HCT116 (cell line): ENCODE measurements around the gene ZNF33A. TPM values are rescaled to one million over a fixed set of nuclear protein-coding genes. Genes with fewer than 3 reads are reported as not detected.

Experiments
- ATAC-seq: fragments of 200-7000 bp; cut with Tn5 transposase; 2 replicates; pipeline ENCODE4 v1.9.1; 2020; ENCODE audit warnings: mild to moderate bottlenecking, moderate library complexity
- BruUV-seq: library from RNA; stranded (reverse); fragments of 400-500 nt; replicated peaks from 2 replicates; lab custom pipeline; 2021; lab: Mats Ljungman, UMichigan
- CTCF ChIA-PET: fragments of 300-600 bp; sonication (Branson Sonifier 250); formaldehyde crosslinking; loops from one replicate; lab custom pipeline; 2021; ENCODE audit warnings: antibody characterized with exemption; lab: Charles Lee
- POLR2A ChIA-PET: fragments of 300-600, 350-600 bp; sonication (Branson Sonifier 250); formaldehyde crosslinking; loops from one replicate; lab custom pipeline; 2021; ENCODE audit warnings: antibody characterized with exemption; lab: Charles Lee
- RAD21 ChIA-PET, 2 experiments: fragments of 300-600 bp; sonication (Branson Sonifier 250); formaldehyde crosslinking; loops; one replicate each; lab custom pipeline; 2023; ENCODE audit warnings: low total read pairs in 2 of 2; ENCODE audit not compliant: uncharacterized antibody in 2 of 2, unreplicated experiment in 2 of 2, low non-redundant PET in 1 of 2; lab: Charles Lee
- DNase-seq: peaks from one replicate; pipeline ENCODE4 v3.0.0-alpha.2; 2010; ENCODE audit warnings: low read depth, low spot score
- H2AFZ ChIP-seq: fragments of 200-600 bp; shearing (Covaris generic), sonication (generic); 2 replicates; pipeline ENCODE4 v1.6.1; 2017; ENCODE audit warnings: low read depth, mixed run types, mixed read lengths, antibody characterized with exemption, low read length; ENCODE audit not compliant: poor library complexity, severe bottlenecking
- H3K27ac ChIP-seq: 2 replicates; pipeline ENCODE4 v1.5.1; 2012; ENCODE audit warnings: low read depth, low read length
- H3K27me3 ChIP-seq: fragments of 200-600 bp; sonication (generic); 2 replicates; pipeline ENCODE4 v1.6.1; 2016; ENCODE audit warnings: mixed run types, low read length, mixed read lengths; ENCODE audit not compliant: insufficient read depth
- H3K36me3 ChIP-seq, 2 experiments: fragments of 200-500 bp in 1 of 2; fragments of 200-600 bp in 1 of 2; sonication (Bioruptor generic) in 1 of 2; sonication (generic) in 1 of 2; 2 replicates each; pipeline versions ENCODE4 v1.5.1 to v1.6.1; 2014 to 2016; ENCODE audit warnings: low read length in 2 of 2, inconsistent platforms in 1 of 2, mixed read lengths in 1 of 2, mixed run types in 1 of 2; ENCODE audit not compliant: insufficient read depth in 2 of 2, control insufficient read depth in 1 of 2
- H3K4me1 ChIP-seq, 2 experiments: fragments of 200-600 bp in 1 of 2; sonication (generic) in 1 of 2; 2 replicates each; pipeline versions ENCODE4 v1.5.1 to v1.6.1; 2012 to 2017; ENCODE audit warnings: low read length in 2 of 2, inconsistent platforms in 1 of 2, mild to moderate bottlenecking in 1 of 2, mixed read lengths in 1 of 2, mixed run types in 1 of 2, moderate library complexity in 1 of 2; ENCODE audit not compliant: insufficient read depth in 2 of 2, control insufficient read depth in 1 of 2
- H3K4me2 ChIP-seq: fragments of 200-600 bp; sonication (generic); 2 replicates; pipeline ENCODE4 v1.6.1; 2017; ENCODE audit warnings: mixed run types, low read length, mixed read lengths
- H3K4me3 ChIP-seq, 2 experiments: fragments of 200-600 bp in 1 of 2; sonication (generic) in 1 of 2; replicated peaks in 1 of 2; 2 replicates each; pipeline ENCODE4 v1.5.1; 2011 to 2016; ENCODE audit warnings: low read length in 2 of 2, control low read depth in 1 of 2, low read depth in 1 of 2, mild to moderate bottlenecking in 1 of 2, mixed read lengths in 1 of 2, mixed run types in 1 of 2
- H3K79me2 ChIP-seq: fragments of 200-600 bp; sonication (generic); 2 replicates; pipeline ENCODE4 v1.6.1; 2017; ENCODE audit warnings: mild to moderate bottlenecking, mixed run types, low read length, moderate library complexity, mixed read lengths; ENCODE audit not compliant: insufficient read depth
- H3K9ac ChIP-seq: fragments of 200-600 bp; sonication (generic); 2 replicates; pipeline ENCODE4 v1.6.1; 2016; ENCODE audit warnings: low read length, mixed read lengths
- H3K9me2 ChIP-seq: fragments of 200-600 bp; sonication (generic), shearing (Covaris generic); 2 replicates; pipeline ENCODE4 v1.6.1; 2017; ENCODE audit warnings: mixed run types, mild to moderate bottlenecking, moderate library complexity; ENCODE audit not compliant: insufficient read depth
- H3K9me3 ChIP-seq, 2 experiments: fragments of 200-500 bp in 1 of 2; fragments of 200-600 bp in 1 of 2; sonication (Bioruptor generic) in 1 of 2; sonication (generic) in 1 of 2; 2 replicates each; pipeline ENCODE4 v1.6.1; 2014 to 2017; ENCODE audit warnings: low read length in 2 of 2, mixed read lengths in 2 of 2, inconsistent platforms in 1 of 2, low read depth in 1 of 2, mild to moderate bottlenecking in 1 of 2, mixed run types in 1 of 2, moderate library complexity in 1 of 2; ENCODE audit not compliant: control insufficient read depth in 1 of 2, insufficient read depth in 1 of 2
- H4K20me1 ChIP-seq: fragments of 200-600 bp; sonication (generic), shearing (Covaris generic); 2 replicates; pipeline ENCODE4 v1.6.1; 2017; ENCODE audit warnings: mixed run types, mild to moderate bottlenecking, moderate library complexity; ENCODE audit not compliant: insufficient read depth
- CTCF ChIP-seq, 3 experiments: fragments of 200-600 bp in 1 of 3; sonication (generic) in 1 of 3; IDR thresholded peaks in 2 of 3; conservative IDR thresholded peaks in 1 of 3; 2 replicates each; pipeline ENCODE4 v1.5.1; 2012 to 2017; ENCODE audit warnings: low read depth in 2 of 3, low read length in 2 of 3, antibody characterized with exemption in 1 of 3, borderline replicate concordance in 1 of 3, control low read depth in 1 of 3, mild to moderate bottlenecking in 1 of 3, mixed read lengths in 1 of 3, mixed run types in 1 of 3, moderate library complexity in 1 of 3; ENCODE audit not compliant: insufficient read depth in 1 of 3
- EGR1 ChIP-seq: IDR thresholded peaks from 2 replicates; pipeline ENCODE4 v1.6.1; 2012; ENCODE audit warnings: low read depth
- EZH2 ChIP-seq: fragments of 200-600 bp; sonication (generic); IDR thresholded peaks from 2 replicates; pipeline ENCODE4 v1.6.1; 2017; ENCODE audit warnings: antibody characterized with exemption, mixed run types
- JUND ChIP-seq: IDR thresholded peaks from 2 replicates; pipeline ENCODE4 v1.6.1; 2012
- RAD21 ChIP-seq: IDR thresholded peaks from 2 replicates; pipeline ENCODE4 v1.6.1; 2012; ENCODE audit warnings: low read depth, mild to moderate bottlenecking
- SIN3A ChIP-seq: IDR thresholded peaks from 2 replicates; pipeline ENCODE4 v1.6.1; 2012; ENCODE audit warnings: low read depth
- TCF7L2 ChIP-seq: IDR thresholded peaks from 2 replicates; pipeline ENCODE4 v1.7.0; 2011; ENCODE audit warnings: borderline replicate concordance, inconsistent platforms; ENCODE audit not compliant: insufficient read depth, insufficient read length; ENCODE audit errors: extremely low read depth
- YY1 ChIP-seq: IDR thresholded peaks from 2 replicates; pipeline ENCODE4 v1.6.1; 2011; ENCODE audit warnings: low read length, low read depth, moderate library complexity, mild to moderate bottlenecking; ENCODE audit not compliant: insufficient replicate concordance; ENCODE audit errors: extremely low read depth
- ZFX ChIP-seq: fragments of 450-650 bp; IDR thresholded peaks from 2 replicates; pipeline ENCODE4 v1.6.1; 2017
- intact Hi-C: fragments of 100-400 bp; cut with micrococcal nuclease; formaldehyde crosslinking; loops from 2 replicates; pipeline ENCODE4 v1.10.0; 2022
- total RNA-seq: library from RNA; stranded (reverse); gene quantifications from one replicate; pipeline ENCODE4 v1.2.1, GENCODE V29; 2021; ENCODE audit not compliant: unreplicated experiment
- TF ChIP-seq, protein P1 (sequence below): IDR thresholded peaks from 2 replicates; pipeline ENCODE4 v1.6.1; 2012; ENCODE audit warnings: low read depth

Gene ZNF33A
- total RNA-seq, 1 experiment from 2014 or later, result 21.2 TPM

- DNase-seq (no peak), ATAC-seq (no peak)
- H3K36me3 ChIP-seq, result peaks cover 2 to 71% of the 10 kb centered on the region in 2 experiments; a peak in 3 of 4 replicates
- CTCF ChIA-PET, result no interaction called here
- no peak overlapping the region for H3K9ac ChIP-seq
- TF ChIP-seq EGR1 (no peak), TCF7L2 (no peak), YY1 (no peak), ZFX (no peak), SIN3A (no peak), RAD21 (no peak), CTCF (IDR thresholded peaks at IDR 0.05 in 2 of 3, conservative IDR thresholded peaks at IDR 0.05 in 1 of 3; ENCODE audit: borderline replicate concordance in 1 of 3, insufficient read depth in 1 of 3, low read depth in 2 of 3, low read length in 2 of 3) (no peak), JUND (no peak), EZH2 (no peak)
- TF ChIP-seq, protein P1, sequence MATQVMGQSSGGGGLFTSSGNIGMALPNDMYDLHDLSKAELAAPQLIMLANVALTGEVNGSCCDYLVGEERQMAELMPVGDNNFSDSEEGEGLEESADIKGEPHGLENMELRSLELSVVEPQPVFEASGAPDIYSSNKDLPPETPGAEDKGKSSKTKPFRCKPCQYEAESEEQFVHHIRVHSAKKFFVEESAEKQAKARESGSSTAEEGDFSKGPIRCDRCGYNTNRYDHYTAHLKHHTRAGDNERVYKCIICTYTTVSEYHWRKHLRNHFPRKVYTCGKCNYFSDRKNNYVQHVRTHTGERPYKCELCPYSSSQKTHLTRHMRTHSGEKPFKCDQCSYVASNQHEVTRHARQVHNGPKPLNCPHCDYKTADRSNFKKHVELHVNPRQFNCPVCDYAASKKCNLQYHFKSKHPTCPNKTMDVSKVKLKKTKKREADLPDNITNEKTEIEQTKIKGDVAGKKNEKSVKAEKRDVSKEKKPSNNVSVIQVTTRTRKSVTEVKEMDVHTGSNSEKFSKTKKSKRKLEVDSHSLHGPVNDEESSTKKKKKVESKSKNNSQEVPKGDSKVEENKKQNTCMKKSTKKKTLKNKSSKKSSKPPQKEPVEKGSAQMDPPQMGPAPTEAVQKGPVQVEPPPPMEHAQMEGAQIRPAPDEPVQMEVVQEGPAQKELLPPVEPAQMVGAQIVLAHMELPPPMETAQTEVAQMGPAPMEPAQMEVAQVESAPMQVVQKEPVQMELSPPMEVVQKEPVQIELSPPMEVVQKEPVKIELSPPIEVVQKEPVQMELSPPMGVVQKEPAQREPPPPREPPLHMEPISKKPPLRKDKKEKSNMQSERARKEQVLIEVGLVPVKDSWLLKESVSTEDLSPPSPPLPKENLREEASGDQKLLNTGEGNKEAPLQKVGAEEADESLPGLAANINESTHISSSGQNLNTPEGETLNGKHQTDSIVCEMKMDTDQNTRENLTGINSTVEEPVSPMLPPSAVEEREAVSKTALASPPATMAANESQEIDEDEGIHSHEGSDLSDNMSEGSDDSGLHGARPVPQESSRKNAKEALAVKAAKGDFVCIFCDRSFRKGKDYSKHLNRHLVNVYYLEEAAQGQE, result no peak
- intact Hi-C loops, result no loop called here
- RAD21 ChIA-PET, result no interaction called here
- no peaks in the 10 kb centered on the region for H3K27me3 ChIP-seq
- no peak overlapping the region for H3K4me3 ChIP-seq
- no peak overlapping the region for H2AFZ ChIP-seq
- H3K9me2 ChIP-seq, result no peaks in the 10 kb centered on the region
- no TSS peak for BruUV-seq
- H3K9me3 ChIP-seq, result peaks cover 14 to 15% of the 10 kb centered on the region in 2 experiments; a peak in 3 of 4 replicates
- H3K4me2 ChIP-seq, result no peak overlapping the region
- peaks cover 38% of the 10 kb centered on the region for H3K79me2 ChIP-seq
- POLR2A ChIA-PET, result no interaction called here
- H3K4me1 ChIP-seq, result no peaks in the 10 kb centered on the region
- H3K27ac ChIP-seq, result no peak overlapping the region
- H4K20me1 ChIP-seq, result no peaks in the 10 kb centered on the region
Measured at GRCh38 chr10:38102880-38103279, 92.4 kb downstream of the ZNF33A start.
